Measurements from ENCODE around the gene TMCO4. TPM values are rescaled to one million over a fixed set of nuclear protein-coding genes. Genes with fewer than 3 reads are reported as not detected.

TMCO4 gene
- total and polyA plus RNA-seq, 2 of the 8 experiments (the other 6 are each of a cell fraction or from before 2014, with no cell fraction given) = 3.0 to 3.1 TPM

GRCh38 chr1:19633106-19633505, 166.6 kb downstream of the TMCO4 start:
- no peak overlapping the region for H2AK5ac ChIP-seq (ENCODE audit: low read depth, low read length)
- ChIA-PET POLR2A (ENCODE audit: partially characterized antibody) (no interaction called here), CTCF (ENCODE audit: partially characterized antibody) (interaction anchor here (0.6 kb wide), 1 partner anchor 15 kb away, joined by 3 read pairs; no protein-coding TSS in a partner anchor)
- H4K8ac ChIP-seq (ENCODE audit: extremely low read depth, insufficient read depth, low read length) = no peak overlapping the region
- no peak for DNase-seq (ENCODE audit: low read depth in 1 of 2, low spot score in 2 of 2)
- H3K4me2 ChIP-seq (ENCODE audit: insufficient read depth in 1 of 2, low read depth in 2 of 2, low read length in 2 of 2) = no peak overlapping the region
- H3K56ac ChIP-seq (replicated peaks; ENCODE audit: insufficient read length, low read depth, low read length) = no peak overlapping the region
- no peak overlapping the region for H3K14ac ChIP-seq (ENCODE audit: insufficient read length)
- peaks cover 0 to 3% of the 10 kb centered on the region in 2 experiments for H4K20me1 ChIP-seq (replicated peaks in 1 of 2; ENCODE audit: control insufficient read depth in 1 of 2, insufficient read depth in 2 of 2, low read length in 2 of 2)
- H2AFZ ChIP-seq (ENCODE audit: low read length) = no peak overlapping the region
- H3K9ac ChIP-seq (replicated peaks in 1 of 4; ENCODE audit: extremely low read depth in 1 of 4, low read depth in 3 of 4, low read length in 3 of 4) = no peak overlapping the region
- FAIRE-seq = no peak
- H3K23me2 ChIP-seq (ENCODE audit: low read depth, low read length) = no peaks in the 10 kb centered on the region
- no peaks in the 10 kb centered on the region for H3K9me3 ChIP-seq (ENCODE audit: insufficient read depth in 2 of 2, low read depth in 1 of 2, low read length in 1 of 2)
- H3K79me1 ChIP-seq (ENCODE audit: low read depth, low read length) = no peaks in the 10 kb centered on the region
- H3K79me2 ChIP-seq (ENCODE audit: control insufficient read depth in 1 of 2, insufficient read depth in 2 of 2, low read length in 2 of 2) = no peaks in the 10 kb centered on the region
- H4K91ac ChIP-seq (replicated peaks; ENCODE audit: insufficient read length, low read length) = no peak overlapping the region
- no peak overlapping the region for H3K18ac ChIP-seq (ENCODE audit: extremely low read depth, low read length)
- H3K4ac ChIP-seq (replicated peaks; ENCODE audit: insufficient read length, low read depth, low read length) = no peak overlapping the region
- no peak overlapping the region for H3K27ac ChIP-seq (ENCODE audit: low read depth, low read length)
- no peaks in the 10 kb centered on the region for H3K27me3 ChIP-seq (replicated peaks in 1 of 4; ENCODE audit: control insufficient read depth in 3 of 4, extremely low read depth in 1 of 4, insufficient read depth in 3 of 4, low read length in 3 of 4)
- H2BK15ac ChIP-seq (ENCODE audit: low read length) = no peak overlapping the region
- TF ChIP-seq SP1 (IDR thresholded peaks at IDR 0.05; ENCODE audit: low read depth, low read length) (no peak), SUZ12 (IDR thresholded peaks at IDR 0.05; ENCODE audit: low read length) (no peak), KDM5A (IDR thresholded peaks at IDR 0.05; ENCODE audit: low read length) (no peak), CEBPB (IDR thresholded peaks at IDR 0.05; ENCODE audit: low read depth, low read length) (no peak), RAD21 (IDR thresholded peaks at IDR 0.05 in 1 of 2, conservative IDR thresholded peaks at IDR 0.05 in 1 of 2; ENCODE audit: low read depth in 2 of 2, low read length in 2 of 2) (no peak), BRCA1 (IDR thresholded peaks at IDR 0.05; ENCODE audit: low read depth, low read length) (no peak), ZNF274 (IDR thresholded peaks at IDR 0.05; ENCODE audit: borderline replicate concordance, extremely low read depth, low read length) (no peak), CBX5 (IDR thresholded peaks at IDR 0.05; ENCODE audit: low read depth, low read length) (no peak)
- TF ChIP-seq, protein P1, sequence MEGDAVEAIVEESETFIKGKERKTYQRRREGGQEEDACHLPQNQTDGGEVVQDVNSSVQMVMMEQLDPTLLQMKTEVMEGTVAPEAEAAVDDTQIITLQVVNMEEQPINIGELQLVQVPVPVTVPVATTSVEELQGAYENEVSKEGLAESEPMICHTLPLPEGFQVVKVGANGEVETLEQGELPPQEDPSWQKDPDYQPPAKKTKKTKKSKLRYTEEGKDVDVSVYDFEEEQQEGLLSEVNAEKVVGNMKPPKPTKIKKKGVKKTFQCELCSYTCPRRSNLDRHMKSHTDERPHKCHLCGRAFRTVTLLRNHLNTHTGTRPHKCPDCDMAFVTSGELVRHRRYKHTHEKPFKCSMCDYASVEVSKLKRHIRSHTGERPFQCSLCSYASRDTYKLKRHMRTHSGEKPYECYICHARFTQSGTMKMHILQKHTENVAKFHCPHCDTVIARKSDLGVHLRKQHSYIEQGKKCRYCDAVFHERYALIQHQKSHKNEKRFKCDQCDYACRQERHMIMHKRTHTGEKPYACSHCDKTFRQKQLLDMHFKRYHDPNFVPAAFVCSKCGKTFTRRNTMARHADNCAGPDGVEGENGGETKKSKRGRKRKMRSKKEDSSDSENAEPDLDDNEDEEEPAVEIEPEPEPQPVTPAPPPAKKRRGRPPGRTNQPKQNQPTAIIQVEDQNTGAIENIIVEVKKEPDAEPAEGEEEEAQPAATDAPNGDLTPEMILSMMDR (IDR thresholded peaks at IDR 0.05; ENCODE audit: control extremely low read depth in 1 of 3, insufficient read depth in 1 of 3, low read depth in 1 of 3, low read length in 3 of 3) = no peak
- H2BK20ac ChIP-seq (ENCODE audit: low read length) = no peak overlapping the region
- no peak overlapping the region for H2BK5ac ChIP-seq (ENCODE audit: low read depth, low read length)
- 85% methylated on average over 2 of the region's 2 CpGs; no CpG with 5 or more reads in 1 of the 2 experiments for WGBS, 2 experiments (ENCODE audit: extremely low coverage in 1 of 2, insufficient coverage in 1 of 2, insufficient read length in 1 of 2, insufficient replicate concordance in 2 of 2, low coverage in 1 of 2, low lambda C conversion rate in 2 of 2, missing lambda C conversion rate in 1 of 2)
- H3K23ac ChIP-seq (ENCODE audit: insufficient read length) = no peak overlapping the region
- no peak overlapping the region for H3K4me3 ChIP-seq (ENCODE audit: extremely low read depth in 1 of 4, insufficient read depth in 2 of 4, low read depth in 3 of 4, low read length in 4 of 4)
- H4K5ac ChIP-seq (ENCODE audit: insufficient read length, low read depth, low read length) = no peak overlapping the region
- H2BK12ac ChIP-seq (ENCODE audit: low read depth, low read length) = no peak overlapping the region
- no peak overlapping the region for H2BK120ac ChIP-seq (replicated peaks; ENCODE audit: low read depth, low read length)
- H3K36me3 ChIP-seq (ENCODE audit: control insufficient read depth in 2 of 4, insufficient read depth in 4 of 4, low read length in 3 of 4) = no peaks in the 10 kb centered on the region
- peaks cover 3 to 9% (median 5%) of the 10 kb centered on the region in 4 experiments; a peak in 5 of 7 replicates for H3K4me1 ChIP-seq (replicated peaks in 1 of 4; ENCODE audit: control insufficient read depth in 3 of 4, insufficient read depth in 4 of 4, low read length in 3 of 4)

Measured in H1 (cell line).